HUDEP-2 (cell line): ENCODE data around the gene FBXL14.

ENCODE experiments used
- DNase-seq, 76 experiments: peaks; one replicate each; lab custom pipeline; 2025; ENCODE audit not compliant: unreplicated experiment in 76 of 76; lab: John Stamatoyannopoulos, UW

Gene FBXL14

DNA sequence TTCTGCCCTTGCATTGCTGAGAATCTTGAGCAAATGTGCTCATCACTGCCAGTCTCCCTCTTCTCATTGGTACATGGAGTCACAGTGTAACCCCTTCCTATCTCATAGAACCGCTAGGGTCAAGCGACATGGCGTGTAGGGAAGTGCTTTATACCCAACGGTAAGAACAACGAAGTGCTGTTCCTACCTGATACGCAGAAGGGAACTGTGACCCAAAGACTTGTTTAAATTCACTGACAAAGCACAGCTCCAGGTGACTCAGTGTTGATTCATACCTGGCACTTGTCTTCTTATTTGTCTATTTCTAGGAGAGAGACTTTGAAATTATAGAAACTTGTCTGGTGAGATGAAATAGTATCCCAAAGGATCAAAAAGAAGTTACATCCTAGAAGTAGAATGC is 53.7 kb downstream of the FBXL14 start:
- no peak for DNase-seq

DNA sequence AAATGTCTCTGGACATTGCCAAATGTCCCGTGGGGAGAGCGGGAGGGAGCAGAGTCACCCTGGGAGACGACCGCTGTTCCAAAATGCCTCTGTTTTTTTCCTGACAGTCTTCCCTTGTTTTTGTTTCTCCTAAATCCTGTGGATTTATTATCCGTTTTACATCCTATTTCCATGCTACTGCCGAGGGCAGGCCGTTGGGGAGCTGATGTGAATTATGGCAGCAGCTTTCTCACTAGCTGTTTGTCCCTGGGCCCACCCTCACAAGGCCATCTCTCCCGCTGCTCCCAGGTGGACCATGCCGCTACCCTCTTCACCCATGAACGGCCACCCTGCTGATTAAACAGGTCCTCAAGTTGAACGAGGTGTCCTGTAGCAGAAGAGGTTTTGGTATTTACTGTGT is 55.2 kb downstream of the FBXL14 start:
- no peak for DNase-seq

DNA sequence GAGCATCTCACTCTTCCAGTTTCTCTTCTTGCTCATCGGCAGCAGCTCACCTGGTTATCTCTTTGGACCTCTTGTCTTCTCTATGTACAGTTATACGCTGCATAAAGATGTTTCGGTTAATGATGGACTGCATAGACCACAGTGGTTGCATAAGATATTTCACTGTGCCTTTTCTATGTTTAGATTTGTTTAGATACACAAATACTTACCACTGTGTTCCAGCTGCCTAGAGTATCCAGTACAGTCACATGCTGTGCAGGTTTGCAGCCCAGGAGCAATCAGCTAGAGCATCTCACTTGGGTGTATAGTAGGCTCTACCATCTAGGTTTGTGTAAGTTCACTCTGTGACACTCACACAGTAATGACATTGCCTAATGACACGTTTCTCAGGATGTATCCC is 57.6 kb downstream of the FBXL14 start:
- no peak for DNase-seq

DNA sequence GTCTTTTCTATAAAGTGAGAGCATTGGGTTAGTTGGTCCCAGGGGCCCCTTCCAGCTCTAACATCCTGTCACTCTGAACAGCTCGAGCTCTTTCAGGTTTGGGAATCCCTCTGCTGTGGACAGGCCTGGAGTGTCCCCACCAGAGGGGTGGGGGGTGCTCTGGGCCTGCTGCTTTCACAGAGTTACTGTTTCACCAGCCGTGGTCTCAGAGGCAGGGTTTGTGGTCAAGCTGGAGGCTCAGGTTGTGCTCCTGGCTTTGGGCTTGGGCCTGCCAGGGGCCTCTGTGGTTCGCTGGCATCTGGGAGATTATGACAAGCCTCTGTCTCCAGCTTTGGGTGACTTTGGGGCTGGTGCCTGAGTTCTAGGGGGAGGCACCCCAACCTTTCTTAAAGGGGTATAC is 59.6 kb downstream of the FBXL14 start:
- no peak for DNase-seq

DNA sequence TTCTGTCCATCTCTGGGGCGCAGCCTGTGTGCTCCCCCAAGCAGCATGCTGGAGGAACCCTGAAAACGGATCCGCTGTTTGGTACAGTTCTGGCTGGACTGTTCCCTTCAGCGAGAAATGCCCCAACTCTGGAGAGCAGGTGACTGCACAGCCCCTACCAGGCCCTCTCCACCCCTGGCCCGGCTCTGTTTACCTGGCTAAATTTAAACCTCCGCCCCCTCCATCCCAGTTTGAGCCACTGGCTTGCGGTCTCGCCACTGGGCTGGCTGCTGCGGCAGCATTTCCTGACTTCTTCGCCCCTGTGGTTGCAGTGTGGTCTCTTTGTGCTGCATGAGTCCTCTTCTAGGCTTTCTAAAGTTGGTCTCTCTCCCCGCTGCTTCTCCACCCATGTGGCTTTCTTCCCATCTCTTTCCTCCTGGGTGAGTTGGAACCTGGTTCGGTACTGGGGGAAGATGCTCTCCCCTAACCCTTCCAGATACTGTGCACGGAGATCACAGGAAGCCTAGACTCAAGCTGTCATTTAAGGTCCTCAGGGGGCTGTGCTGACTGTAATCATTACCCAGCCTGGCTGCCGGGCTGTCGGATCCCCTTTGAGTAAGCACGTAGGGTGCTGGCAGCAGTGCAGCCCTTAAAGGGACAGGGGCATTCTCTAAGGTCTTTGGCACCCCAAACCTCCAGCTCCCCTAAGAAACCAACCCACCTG is 60.6 kb downstream of the FBXL14 start:
- no peak for DNase-seq

DNA sequence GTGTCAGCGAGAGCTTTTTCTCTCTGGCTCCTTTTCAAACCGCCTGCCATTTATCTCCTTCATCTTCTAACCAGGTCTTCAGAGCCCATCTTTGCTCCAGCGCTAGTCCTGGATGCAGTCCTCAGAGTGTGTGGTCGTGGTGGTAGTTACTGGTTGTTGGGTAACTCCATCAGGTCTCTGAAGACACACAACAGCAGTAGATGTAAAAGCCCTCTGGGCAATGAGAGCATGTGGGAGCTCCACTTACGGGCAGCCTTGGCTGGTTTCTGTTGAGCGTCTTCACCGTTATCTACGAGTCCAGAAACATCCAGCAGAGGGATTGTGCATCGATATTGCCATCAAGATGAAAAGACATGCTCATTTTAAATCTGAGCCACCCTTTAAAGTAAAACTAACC is 61.2 kb downstream of the FBXL14 start:
- peak in 39 of 76 experiments; percentile 6 to 55 (median 26) for DNase-seq

DNA sequence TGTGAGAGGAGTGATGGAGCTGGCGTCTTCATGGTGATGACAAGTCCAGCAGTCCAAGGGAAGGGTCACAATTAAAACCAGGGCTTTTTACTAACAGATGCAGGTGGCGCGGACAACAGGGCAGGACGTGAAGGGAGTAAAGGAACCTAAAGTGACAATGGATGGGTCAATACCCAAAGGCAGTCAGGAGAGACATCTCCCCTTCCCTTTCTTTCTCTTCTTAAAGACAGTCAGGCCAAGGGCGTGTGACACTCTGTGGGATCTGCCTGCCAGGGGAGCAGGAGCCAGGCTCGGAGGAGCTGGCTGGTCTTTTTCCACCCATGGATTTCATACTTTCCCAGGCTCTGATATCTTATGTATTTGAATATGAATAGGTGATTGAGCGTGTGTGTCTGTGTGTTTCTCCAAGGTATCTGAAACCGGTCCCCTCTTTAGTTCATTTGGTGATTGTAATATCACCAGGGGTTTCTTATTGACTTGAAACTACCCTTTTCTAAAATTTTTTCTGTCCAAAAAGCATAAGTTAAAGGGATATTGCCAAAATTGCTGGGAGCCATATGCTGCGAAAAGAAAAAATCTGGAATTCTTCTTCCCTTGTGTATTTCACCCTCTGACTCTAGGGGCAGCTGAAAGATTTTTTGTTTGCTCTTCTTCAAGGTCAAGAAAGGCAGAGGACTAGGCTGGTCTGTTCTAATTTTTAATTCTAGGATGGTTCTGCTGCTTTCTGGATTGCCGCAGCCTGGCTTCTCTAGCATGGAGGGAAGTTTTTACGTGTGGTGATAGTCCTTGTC is 61.8 kb downstream of the FBXL14 start:
- DNase-seq, result no peak

DNA sequence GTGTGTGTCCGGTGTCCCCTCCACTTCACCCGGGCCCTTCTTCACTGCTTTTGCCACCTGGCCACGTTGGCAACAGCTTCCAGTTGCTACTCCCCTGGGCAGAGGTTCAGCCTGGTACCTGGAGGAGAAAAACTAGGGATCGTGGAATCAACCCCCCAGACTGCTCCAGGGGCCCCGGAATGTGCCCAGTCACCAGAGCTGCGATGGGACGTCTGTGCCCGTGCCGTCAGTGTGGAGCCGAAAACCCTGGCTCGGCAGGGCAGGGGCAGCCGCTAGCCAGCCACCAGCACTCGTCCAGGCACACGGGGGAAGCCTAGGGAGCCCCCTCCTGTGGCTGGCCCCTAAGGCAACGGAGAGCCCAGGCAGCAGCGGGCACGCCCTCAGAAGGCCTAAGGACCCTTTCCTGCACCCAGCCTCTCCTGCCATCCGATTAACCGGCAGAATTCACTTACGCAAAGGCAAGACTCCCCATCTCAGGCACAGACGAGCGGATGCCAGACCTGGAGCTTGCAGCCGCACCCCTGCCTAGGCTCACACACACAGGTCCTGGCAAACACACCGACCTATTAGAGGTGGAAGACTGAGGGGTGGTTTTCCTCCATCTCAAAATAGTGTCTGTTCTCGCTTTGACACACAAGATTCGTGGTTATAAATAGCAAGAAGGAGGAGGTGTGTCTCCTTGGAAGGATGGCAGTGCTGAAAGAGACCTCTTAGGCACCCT is 62.6 kb downstream of the FBXL14 start:
- no peak for DNase-seq

DNA sequence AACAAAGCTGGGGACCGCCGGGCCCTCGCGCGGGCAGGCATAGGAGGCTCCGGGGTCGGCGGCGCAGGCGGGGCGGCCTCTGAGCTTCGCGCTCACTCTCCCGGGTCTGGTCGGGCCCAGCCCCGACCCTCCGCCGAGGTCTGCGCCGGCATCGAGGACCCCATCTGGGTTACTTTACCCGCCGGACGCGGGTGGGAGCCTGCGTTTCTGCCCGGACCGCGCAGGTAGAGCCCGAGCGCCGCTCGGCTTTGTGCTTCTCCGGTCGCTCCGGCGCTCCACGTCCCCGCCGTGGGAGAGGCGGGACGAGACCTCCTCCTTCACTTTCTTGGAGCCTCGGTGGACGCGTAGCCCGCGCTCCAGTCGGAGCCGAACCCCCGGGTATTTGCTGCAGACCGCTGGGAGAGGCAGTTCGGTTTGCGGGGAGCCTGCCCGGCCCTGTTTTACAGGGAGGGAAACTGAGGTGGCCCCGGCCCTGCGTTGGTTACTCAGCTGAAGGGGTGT is 63.2 kb downstream of the FBXL14 start:
- no peak for DNase-seq

DNA sequence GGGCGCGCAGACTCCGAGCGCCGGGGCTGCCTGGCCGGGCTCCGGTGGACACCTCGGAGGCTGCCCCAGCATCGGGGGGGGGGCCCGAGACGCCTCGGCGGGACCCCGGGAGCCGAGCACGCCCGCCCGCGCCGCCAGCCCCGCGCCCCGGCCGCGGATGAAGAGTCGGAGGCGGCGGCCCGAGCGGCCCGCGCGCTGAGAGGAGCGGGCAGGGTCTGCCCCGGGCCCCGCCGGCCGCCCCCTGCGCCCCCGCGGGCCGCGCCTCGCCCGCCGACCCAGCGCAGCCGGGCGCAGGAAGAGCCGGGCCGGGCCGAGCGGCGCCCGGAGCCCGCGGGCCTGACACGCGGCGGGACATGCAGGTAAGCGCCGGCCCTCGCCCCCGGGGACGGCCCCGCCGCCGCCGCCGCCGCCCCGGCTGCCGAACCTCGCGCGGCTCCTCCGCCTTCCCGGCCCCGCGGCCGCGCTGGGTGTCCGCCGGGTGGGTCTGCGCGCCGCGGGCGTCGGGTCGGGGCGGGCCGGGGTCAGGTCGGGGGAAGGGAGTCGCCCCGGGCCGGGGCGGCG is 63.7 kb downstream of the FBXL14 start:
- no peak for DNase-seq

DNA sequence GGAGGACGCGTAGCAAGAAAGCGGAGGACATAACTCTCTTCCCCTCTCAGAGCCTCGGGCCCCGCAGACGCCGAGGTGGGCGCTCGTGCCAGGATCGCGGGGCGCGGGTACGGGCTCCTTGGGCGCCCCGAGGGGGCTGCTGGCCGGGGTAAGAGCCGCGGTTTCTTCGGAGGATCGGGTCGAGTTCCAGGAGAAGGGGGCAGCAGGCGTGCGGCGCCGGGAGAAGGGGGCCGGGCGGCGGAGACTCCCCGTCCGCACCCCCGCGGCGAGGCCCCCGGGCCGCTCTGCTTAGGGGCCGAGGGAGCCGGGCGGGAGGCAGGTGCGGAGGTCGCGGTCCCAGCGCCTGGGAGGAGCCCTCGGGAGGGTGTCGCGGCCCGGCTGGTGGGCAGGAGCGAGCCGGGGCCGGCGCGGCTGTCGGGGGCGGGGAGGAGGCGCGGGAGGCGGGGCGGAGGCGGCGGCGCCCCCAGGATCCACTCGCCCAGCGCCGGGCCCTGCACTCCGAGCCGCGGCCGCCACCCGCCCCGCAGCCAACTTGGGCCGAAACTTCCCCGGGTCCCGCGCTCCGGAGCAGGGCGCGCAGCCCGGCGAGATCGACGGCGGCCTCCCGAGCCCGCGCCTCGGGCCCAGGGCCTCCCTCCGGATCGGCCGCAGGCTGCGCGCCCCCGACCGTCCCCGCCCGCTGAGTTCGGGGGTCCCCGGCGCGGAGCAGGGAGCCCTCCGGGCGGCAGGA is 64.4 kb downstream of the FBXL14 start:
- no peak for DNase-seq

DNA sequence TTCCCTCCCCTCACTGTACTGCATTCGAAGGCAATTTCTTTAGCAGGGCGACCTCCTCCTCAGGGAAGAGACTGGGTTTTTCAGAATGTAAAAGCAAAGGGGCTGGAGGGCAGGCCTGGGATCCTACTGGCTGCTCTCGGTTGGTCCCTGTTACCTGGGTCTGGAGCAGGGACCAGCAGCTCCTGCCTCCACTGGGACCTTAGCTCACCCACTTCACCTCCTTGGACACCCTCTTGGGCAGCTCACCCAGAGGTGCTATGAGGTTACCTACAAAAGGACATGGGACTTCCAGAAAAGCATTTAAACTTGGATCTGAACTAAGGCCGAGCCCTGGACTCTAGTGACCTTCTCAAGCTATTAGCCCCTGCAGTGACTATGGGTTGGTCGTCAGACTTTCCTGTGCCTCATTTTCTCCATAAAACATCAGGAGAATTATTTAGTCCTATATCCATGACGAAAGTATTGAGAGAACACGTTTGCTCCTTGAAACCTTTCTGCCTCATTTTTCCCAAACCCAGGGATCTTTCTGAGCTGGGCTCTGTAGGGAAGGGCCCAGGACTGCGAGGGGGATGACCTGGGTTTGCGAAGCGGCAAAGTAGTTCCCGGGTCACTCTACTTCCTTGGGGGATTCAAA is 65.0 kb downstream of the FBXL14 start:
- no peak for DNase-seq

DNA sequence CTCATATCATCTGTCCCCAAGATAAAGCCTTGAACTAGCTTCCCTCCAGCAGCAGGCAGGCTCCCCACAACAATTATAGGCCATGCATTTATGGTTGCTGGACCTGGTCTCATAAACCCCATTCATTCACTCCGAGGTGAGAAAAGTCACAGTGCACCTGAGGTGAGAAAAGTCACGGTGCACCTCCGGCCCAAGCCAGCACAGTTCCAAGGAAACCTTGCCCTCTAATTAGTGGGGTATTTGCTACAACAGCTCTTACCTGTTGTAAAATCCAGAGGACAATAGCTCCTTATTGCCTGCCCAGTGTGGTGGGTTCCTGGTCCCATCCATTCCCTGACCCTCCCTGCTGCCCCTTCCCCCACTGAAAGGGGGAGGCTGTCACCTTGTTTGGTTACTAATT is 65.6 kb downstream of the FBXL14 start:
- no peak for DNase-seq

DNA sequence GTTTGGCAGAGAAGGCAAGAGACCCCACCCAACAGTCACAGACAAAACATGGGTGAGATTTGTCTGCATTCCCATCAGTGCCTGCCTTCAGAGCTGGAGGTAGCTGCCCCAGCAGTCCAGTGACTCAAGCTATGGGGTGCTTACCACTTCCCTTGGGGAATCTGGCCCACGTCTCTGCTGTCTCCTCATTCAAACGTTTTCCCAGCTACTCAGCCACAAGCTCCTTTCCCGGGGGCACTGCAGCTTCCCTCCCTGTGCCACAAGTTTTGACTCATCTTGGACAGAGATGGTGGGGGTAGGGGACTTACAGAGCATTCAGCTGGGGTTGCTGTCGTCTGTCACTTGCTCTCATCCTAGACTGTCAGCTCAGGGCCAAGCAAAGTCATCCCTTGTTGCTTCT is 66.6 kb downstream of the FBXL14 start:
- no peak for DNase-seq

DNA sequence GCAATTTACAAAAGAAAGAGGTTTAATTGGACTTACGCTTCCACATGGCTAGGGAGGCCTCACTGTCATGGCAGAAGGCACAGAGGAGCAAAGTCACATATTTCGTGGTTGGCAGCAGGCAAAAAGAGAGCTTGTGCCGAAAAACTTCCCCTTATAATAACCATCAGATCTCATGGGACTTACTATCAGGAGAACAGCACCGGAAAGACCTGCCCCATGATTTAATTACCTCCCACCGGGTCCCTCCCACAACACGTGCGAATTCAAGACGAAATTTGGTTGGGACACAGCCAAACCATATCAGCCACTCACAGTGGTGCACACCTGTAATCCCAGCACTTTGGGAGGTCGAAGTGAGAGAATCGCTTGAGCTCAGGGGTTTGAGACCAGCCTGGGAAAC is 68.5 kb downstream of the FBXL14 start:
- DNase-seq, result no peak

DNA sequence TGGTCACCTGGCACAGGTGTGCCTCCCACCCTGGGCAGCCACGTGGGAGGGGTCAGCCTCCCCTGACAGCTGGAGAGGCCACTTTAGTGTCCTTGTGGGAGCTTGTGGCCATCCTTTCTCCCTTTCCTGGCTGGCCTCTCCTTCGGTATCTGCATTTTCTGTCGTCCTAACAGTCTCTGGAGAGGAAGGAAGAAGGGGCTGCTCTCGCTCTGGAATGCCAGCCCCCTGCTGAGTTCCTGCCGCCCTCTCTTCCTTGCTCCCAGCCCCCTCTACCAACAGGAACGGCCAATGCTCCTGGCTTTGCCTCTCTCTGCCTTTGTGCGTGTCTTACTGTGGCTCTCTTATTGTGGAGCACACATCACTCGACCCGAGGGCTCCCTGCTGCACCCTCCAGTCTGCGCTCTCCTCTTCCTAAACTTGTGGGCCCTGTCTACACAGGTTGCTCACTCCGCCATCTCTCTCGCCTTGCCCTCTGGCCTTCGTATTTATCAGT is 70.8 kb downstream of the FBXL14 start:
- DNase-seq, result no peak

DNA sequence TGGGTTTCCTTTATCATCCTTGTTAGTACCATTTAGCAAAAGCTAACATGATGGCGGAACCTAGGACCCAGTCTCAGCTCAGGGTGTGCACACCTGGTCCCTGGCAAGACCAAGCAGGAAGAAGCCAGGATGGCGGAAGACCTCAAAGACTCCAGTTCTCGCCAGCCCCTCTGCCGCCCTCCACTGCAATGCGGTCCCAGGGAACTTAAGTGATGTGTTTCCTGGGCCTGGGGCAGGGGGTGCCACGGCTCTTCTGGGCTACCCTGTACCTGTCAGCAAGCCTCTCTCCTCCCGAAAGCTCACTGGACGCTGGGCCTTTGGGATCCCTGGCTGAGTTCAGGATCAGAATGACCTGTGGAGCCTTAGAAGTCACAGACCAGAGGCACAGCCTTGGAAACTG is 71.3 kb downstream of the FBXL14 start:
- DNase-seq, result no peak

DNA sequence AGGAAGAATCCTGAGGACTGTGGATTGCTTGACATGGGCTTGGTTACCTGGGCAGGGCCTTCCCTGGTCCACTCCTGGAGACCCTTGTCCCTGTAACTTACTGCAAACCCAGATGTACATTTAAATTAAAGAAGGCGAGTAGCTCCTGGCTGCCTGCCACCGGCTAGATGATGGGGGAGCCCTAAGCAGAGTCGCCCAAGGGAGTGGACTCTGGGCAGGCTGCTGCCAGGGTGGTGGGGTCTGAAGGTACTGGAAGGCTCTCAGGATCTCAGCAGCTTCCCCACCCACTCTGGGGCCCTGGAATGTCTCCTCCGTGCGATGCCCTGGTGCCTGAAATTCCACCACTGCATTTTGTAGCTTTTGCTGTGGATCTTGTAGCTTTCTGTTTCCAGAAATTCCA is 74.7 kb downstream of the FBXL14 start:
- no peak for DNase-seq

DNA sequence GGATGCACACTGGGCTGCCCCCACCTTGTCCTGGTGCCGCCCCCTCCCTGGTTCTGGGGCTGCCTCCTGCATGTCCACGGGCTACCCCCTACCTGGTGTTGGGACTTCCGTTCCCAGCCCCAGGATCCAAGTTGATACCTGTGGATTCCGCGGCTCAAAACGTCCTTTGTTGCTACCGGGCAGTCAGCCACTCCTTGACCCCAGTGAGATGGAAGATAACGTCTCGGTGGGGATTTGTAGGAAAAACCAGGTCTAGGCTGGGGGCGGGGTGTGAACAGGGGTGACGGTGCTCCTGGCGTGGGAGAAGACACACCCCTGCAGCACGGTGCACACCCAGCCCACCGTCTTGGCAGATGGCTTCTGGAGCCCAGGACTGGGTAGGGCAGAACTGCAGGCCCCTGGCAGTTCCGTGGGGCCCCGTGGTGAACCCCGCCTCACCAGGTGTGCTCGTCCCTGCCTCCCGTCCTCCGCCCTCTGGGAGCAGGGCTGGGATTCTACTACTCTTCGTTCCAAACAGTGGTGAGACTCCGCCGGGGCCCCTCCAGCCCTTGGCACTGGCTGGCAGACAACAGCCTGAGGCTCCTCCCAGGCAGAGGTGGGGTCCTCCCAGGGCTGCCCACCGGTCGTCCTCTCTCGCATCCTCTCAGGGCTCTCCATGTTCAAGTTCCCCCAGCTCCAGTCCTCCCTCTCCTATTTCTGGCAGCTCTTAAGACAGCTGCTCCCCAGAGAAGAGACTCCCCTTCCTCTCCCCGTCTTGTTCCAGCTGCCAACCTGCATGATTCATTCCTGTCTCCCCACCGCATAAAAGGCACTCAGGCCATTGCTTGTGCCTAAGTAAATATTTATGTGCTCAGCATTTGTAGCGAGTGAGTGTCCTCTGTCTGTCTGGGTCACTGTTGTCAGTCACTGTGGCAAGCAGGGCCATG is 75.5 kb downstream of the FBXL14 start:
- no peak for DNase-seq
